PC-3 (cell line): ENCODE results near the gene ADAMTSL5.

Source experiments
- EZH2 ChIP-seq: fragments of 300-600 bp; sonication (generic); IDR thresholded peaks from one replicate; pipeline ENCODE4 v1.6.1; 2017; ENCODE audit warnings: antibody characterized with exemption, mild to moderate bottlenecking, low read length; ENCODE audit not compliant: unreplicated experiment
- EZH2phosphoT487 ChIP-seq: fragments of 300-600 bp; sonication (generic); IDR thresholded peaks from 2 replicates; pipeline ENCODE4 v1.6.1; 2018; ENCODE audit warnings: mild to moderate bottlenecking, antibody characterized with exemption, low read length, borderline replicate concordance

DNA sequence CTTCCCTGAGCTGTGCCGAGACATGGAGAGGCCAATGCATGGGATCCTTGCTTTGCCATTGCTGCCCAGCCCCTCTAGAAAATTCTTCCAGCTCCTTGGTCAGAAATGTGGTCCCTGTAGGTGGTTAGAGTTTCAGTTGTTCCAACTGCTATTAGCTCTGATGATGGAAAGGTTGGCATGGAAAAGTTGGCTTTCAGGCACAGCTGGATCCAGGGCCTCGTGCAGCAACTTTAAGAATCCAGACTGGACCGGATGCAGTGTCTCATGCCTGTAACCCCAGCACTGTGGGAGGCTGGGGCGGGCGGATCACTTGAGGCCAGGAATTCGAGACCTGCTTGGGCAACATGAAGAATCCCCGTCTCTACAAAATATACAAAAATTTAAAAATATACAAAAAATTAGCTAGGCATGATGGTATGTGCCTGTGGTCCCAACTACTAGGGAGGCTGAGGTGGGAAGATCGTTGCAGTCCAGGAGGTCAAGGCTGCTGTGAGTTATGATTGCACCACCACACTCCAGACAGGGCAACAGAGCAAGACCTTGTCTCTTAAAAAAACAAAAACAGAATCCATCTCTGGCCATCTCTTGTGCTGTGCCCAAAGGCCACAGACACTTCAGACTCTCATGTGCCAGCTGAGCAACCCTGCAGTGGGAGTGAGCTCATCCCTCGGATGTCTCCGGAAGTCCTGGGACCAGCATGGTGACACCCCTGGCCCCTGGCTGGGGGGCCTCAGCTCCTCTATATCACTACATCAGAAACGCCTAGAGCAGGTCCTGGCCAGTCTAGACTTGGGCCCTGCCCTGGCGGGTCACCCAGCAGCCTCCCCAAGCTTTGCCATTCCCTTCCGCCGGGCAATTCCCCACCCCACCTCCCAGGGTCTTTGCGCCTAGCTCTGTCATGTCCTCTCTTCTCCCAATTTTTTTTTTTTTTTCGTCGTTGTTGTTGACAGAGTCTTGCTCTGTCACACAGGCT, 38.5 kb upstream of the ADAMTSL5 start:
- TF ChIP-seq EZH2 (no peak), EZH2phosphoT487 (no peak)
